Transverse colon (tissue), 4 donors: ENCODE measurements around the gene SDHD. TPM values are rescaled to one million over a fixed set of nuclear protein-coding genes. Genes with fewer than 3 reads are reported as not detected.

Experiments used
- DNase-seq: peaks from one replicate; pipeline ENCODE4 v3.0.0-alpha.2; 2019
- H3K27ac ChIP-seq, 4 donors: fragments of 200-600 bp; sonication (generic); 2 replicates each; pipeline ENCODE4 v1.5.1; 2016 to 2018; ENCODE audit warnings: inconsistent platforms in 4 of 4
- H3K27me3 ChIP-seq: fragments of 200-600 bp; sonication (generic); 2 replicates; pipeline ENCODE4 v1.5.1; 2017; ENCODE audit warnings: inconsistent platforms
- H3K36me3 ChIP-seq, 4 donors: fragments of 200-600 bp; sonication (generic); 2 replicates each; pipeline ENCODE4 v1.5.1; 2017 to 2019; ENCODE audit warnings: inconsistent platforms in 4 of 4
- H3K4me1 ChIP-seq, 4 donors: fragments of 200-600 bp; sonication (generic); 2 replicates each; pipeline ENCODE4 v1.5.1; 2017 to 2020; ENCODE audit warnings: inconsistent platforms in 4 of 4
- H3K4me3 ChIP-seq, 4 donors: fragments of 200-600 bp; sonication (generic); 1 replicate in 1 of 4; 2 replicates in 3 of 4; pipeline versions ENCODE4 v1.5.1 to v1.6.1; 2017 to 2019; ENCODE audit warnings: inconsistent platforms in 4 of 4
- H3K9me3 ChIP-seq, 2 donors: fragments of 200-600 bp; sonication (generic); 2 replicates each; pipeline ENCODE4 v1.5.1; 2017 to 2019; ENCODE audit warnings: inconsistent platforms in 2 of 2
- CTCF ChIP-seq, 5 experiments: fragments of 200-600 bp in 3 of 5; fragments of 450-650 bp in 2 of 5; sonication (generic) in 3 of 5; IDR thresholded peaks; 1 replicate in 2 of 5; 2 replicates in 3 of 5; pipeline ENCODE4 v1.5.1; 2016 to 2017; ENCODE audit warnings: antibody characterized with exemption in 5 of 5, inconsistent platforms in 3 of 5, mild to moderate bottlenecking in 2 of 5, moderate library complexity in 1 of 5
- EP300 ChIP-seq: sonication (generic); formaldehyde crosslinking; IDR thresholded peaks from one replicate; pipeline ENCODE4 v1.6.1; 2017; ENCODE audit warnings: antibody characterized with exemption, low read depth
- POLR2A ChIP-seq: fragments of 450-650 bp; IDR thresholded peaks from one replicate; pipeline ENCODE4 v1.6.1; 2016; ENCODE audit warnings: antibody characterized with exemption, mild to moderate bottlenecking, moderate library complexity
- POLR2AphosphoS5 ChIP-seq, 3 donors: sonication (generic); formaldehyde crosslinking; IDR thresholded peaks; one replicate each; pipeline ENCODE4 v1.6.1; 2016; ENCODE audit warnings: antibody characterized with exemption in 3 of 3
- WGBS, 2 donors: methylation state at CpG; one replicate each; pipeline ENCODE4 v1.1.5; 2018; ENCODE audit warnings: low coverage in 1 of 2; 5-methylcytosine and 5-hydroxymethylcytosine counted together
- in situ Hi-C, 4 donors: fragments of 200-750 bp; cut with MboI; loops; one replicate each; pipeline versions ENCODE4 v1.15.0 to v1.15.1; 2017; ENCODE audit warnings: low sequenced_read_pairs in 3 of 4, low pct_ligation_motif_present in 1 of 4, low pct_unique_long_range_greater_than_20kb in 1 of 4
- intact Hi-C: fragments of 100-400 bp; cut with DNase I; formaldehyde crosslinking; loops from one replicate; pipeline ENCODE4 v1.15.1; 2023; ENCODE audit warnings: low total_unique reads
- total RNA-seq, 4 donors: library from RNA; depleted of rRNA; stranded (reverse); fragments of >200 nt; gene quantifications; one replicate each; pipeline ENCODE4 v1.1.0, GENCODE V29; 2016

Gene SDHD
- total RNA-seq, 4 donors from 2014 or later, result 30.3 to 268 (median 145) TPM

GRCh38 chr11:112132737-112133136 lies 46.1 kb downstream of the SDHD start:
- 40 to 52% methylated on average over 1 to 2 of the region's 2 CpGs for WGBS, 2 donors
- Histone ChIP-seq H3K27ac (peak overlapping the region; percentile 83 to 86 (median 84)), H3K4me3 (no peak overlapping the region), H3K36me3 (no peaks in the 10 kb centered on the region), H3K9me3 (no peaks in the 10 kb centered on the region), H3K4me1 (peaks cover 23 to 62% (median 39%) of the 10 kb centered on the region in 4 donors), H3K27me3 (no peaks in the 10 kb centered on the region)
- in situ Hi-C loops (no loop called here), intact Hi-C loops (loop anchor here (5.0 kb wide), 1 partner anchor 855 kb away; no protein-coding TSS in a partner anchor)
- TF ChIP-seq CTCF (IDR thresholded peaks at IDR 0.05), result no peak
- no peak for TF ChIP-seq EP300
- no peak for TF ChIP-seq POLR2A
- TF ChIP-seq POLR2AphosphoS5 (IDR thresholded peaks at IDR 0.05), result no peak
- no peak for DNase-seq

DNA sequence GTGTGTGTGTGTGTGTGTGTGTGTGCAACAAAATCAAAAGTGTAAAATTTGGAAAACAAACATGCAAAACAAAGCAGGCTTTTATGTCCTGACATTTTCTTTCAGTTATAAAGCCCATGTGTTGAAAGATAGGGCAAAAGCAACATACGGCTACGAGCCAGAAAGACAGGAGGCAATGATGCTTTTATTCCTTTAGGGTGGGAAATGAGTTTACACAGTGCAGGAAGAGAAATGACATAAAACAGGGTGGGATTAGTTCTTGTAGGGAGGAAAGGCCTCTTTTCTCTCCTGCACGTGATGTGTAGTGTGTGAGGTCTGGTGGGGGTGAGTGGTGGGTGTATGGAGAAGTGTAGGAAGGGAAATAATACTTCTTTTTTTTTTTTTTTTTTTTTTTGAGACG lies 47.8 kb downstream of the SDHD start:
- in situ Hi-C loops (no loop called here), intact Hi-C loops (loop anchor here (5.0 kb wide), 1 partner anchor 857 kb away; no protein-coding TSS in a partner anchor)
- Histone ChIP-seq H3K4me3 (no peak overlapping the region), H3K27me3 (no peaks in the 10 kb centered on the region), H3K9me3 (no peaks in the 10 kb centered on the region), H3K4me1 (peaks cover 11 to 44% (median 28%) of the 10 kb centered on the region in 4 donors), H3K27ac (peak overlapping the region; percentile 83 to 86 (median 84)), H3K36me3 (no peaks in the 10 kb centered on the region)
- DNase-seq, result peak; percentile 16
- TF ChIP-seq POLR2AphosphoS5 (IDR thresholded peaks at IDR 0.05) (peak in 1 of 3 donors; percentile 57), CTCF (IDR thresholded peaks at IDR 0.05) (peak in 1 of 5 experiments; percentile 9), EP300 (no peak)
- 27 to 59% methylated on average over 3 of the region's 4 CpGs for WGBS, 2 donors

DNA sequence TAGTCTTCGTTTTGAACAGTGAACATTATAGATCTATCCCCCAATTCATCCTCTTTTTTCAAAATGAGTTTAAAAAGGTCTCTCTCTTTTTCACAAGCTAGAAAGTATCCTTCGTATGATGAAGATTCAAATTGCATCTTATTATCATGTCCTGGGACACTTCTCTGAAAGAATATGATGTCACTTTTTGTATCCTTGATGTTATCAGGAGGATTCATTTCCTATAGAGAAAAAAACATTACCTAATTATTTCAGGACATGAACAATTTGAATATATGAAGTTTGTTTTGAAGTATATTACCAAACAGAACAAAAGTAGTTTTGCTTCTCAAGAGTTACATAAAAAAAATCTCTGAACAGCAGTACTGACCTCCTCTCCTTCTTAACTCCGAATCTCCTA lies 56.9 kb downstream of the SDHD start:
- Histone ChIP-seq H3K36me3 (no peaks in the 10 kb centered on the region), H3K4me3 (no peak overlapping the region), H3K27me3 (no peaks in the 10 kb centered on the region), H3K27ac (no peak overlapping the region), H3K4me1 (no peaks in the 10 kb centered on the region), H3K9me3 (peaks cover 0 to 5% of the 10 kb centered on the region in 2 donors)
- DNase-seq, result no peak
- in situ Hi-C loops (no loop called here), intact Hi-C loops (no loop called here)
- WGBS, 2 donors, result 83 to 94% methylated on average over 2 to 3 of the region's 3 CpGs
- TF ChIP-seq CTCF (IDR thresholded peaks at IDR 0.05) (no peak), POLR2A (no peak), EP300 (no peak), POLR2AphosphoS5 (IDR thresholded peaks at IDR 0.05) (no peak)

Other genes with a start within 250 kb of the SDHD start
- 10 to 100 TPM; 18.4 to 51.1 (median 35.0) TPM for gene ALG9, start 215.3 kb upstream of the SDHD start, total RNA-seq
- gene FDXACB1, start 207.7 kb upstream of the SDHD start, total RNA-seq, result 1 to 10 TPM in 3 of 4 donors, not detected in 1; 1.4 to 3.4 (median 1.5) TPM
- 10 to 100 TPM in 2 of 4 donors, under 1 TPM in 1, not detected in 1; 0.20 to 19.8 (median 18.8) TPM for gene CFAP68, start 207.3 kb upstream of the SDHD start, total RNA-seq
- 100 to 1,000 TPM in 1 of 4 donors, 10 to 100 TPM in 3; 38.0 to 112 (median 68.2) TPM for gene CRYAB, start 175.1 kb upstream of the SDHD start, total RNA-seq
- 1 to 10 TPM in 1 of 4 donors, not detected in 3; 1.3 TPM for gene HSPB2, start 174.1 kb upstream of the SDHD start, total RNA-seq
- gene C11orf52, start 168.0 kb upstream of the SDHD start, total RNA-seq, result 10 to 100 TPM in 1 of 4 donors, 1 to 10 TPM in 2, not detected in 1; 3.0 to 11.1 (median 9.1) TPM
- 100 to 1,000 TPM in 1 of 4 donors, 10 to 100 TPM in 3; 21.8 to 115 (median 35.0) TPM for gene DIXDC1, start 149.5 kb upstream of the SDHD start, total RNA-seq
- 10 to 100 TPM; 20.2 to 40.3 (median 23.8) TPM for gene DLAT, start 61.5 kb upstream of the SDHD start, total RNA-seq
- 100 to 1,000 TPM in 1 of 4 donors, 1 to 10 TPM in 1, under 1 TPM in 1, not detected in 1; 0.68 to 372 (median 1.6) TPM for gene PIH1D2, start 12.9 kb upstream of the SDHD start, total RNA-seq
- 10 to 100 TPM in 2 of 4 donors, 1 to 10 TPM in 2; 3.0 to 24.0 (median 8.7) TPM for gene NKAPD1, start 12.6 kb upstream of the SDHD start, total RNA-seq
- gene TIMM8B, start 117 bp upstream of the SDHD start, total RNA-seq, result 10 to 100 TPM; 26.2 to 58.9 (median 40.6) TPM
- gene IL18, start 77.2 kb downstream of the SDHD start, total RNA-seq, result 100 to 1,000 TPM in 1 of 4 donors, 10 to 100 TPM in 3; 18.1 to 169 (median 76.0) TPM
- 1 to 10 TPM in 1 of 4 donors, under 1 TPM in 1, not detected in 2; 0.96 to 1.3 TPM for gene TEX12, start 80.5 kb downstream of the SDHD start, total RNA-seq
- 10 to 100 TPM in 1 of 4 donors, 1 to 10 TPM in 3; 2.8 to 12.1 (median 4.0) TPM for gene BCO2, start 88.6 kb downstream of the SDHD start, total RNA-seq
- 10 to 100 TPM in 2 of 4 donors, 1 to 10 TPM in 2; 9.7 to 29.1 (median 18.7) TPM for gene PTS, start 139.6 kb downstream of the SDHD start, total RNA-seq
- gene PLET1, start 174.0 kb downstream of the SDHD start, total RNA-seq, result not detected